Fibroblast of villous mesenchyme (primary cell): ENCODE measurements around the gene TSPEAR. TPM values are rescaled to one million over a fixed set of nuclear protein-coding genes. Genes with fewer than 3 reads are reported as not detected.

Experiments
- DNase-seq: peaks from one replicate; pipeline ENCODE4 v3.0.0-alpha.2; 2010; ENCODE audit warnings: low read depth
- H3K4me3 ChIP-seq: 2 replicates; pipeline ENCODE4 v1.5.1; 2011; ENCODE audit warnings: low read depth, mild to moderate bottlenecking, low read length
- CTCF ChIP-seq: IDR thresholded peaks from 2 replicates; pipeline ENCODE4 v1.5.1; 2012; ENCODE audit warnings: low read depth, mild to moderate bottlenecking, low read length; ENCODE audit not compliant: insufficient read depth
- total RNA-seq: library from RNA; depleted of rRNA; stranded (reverse); fragments of >200 nt; gene quantifications from 2 replicates; pipeline ENCODE4 v1.2.3, GENCODE V29; 2012

TSPEAR gene
- total RNA-seq, 1 donor, result not detected

GRCh38 chr21:44568667-44569556 is 142.5 kb downstream of the TSPEAR start:
- TF ChIP-seq CTCF, result no peak
- no peak overlapping the region for H3K4me3 ChIP-seq
- DNase-seq, result no peak

- DNase-seq, result no peak
- no peak overlapping the region for H3K4me3 ChIP-seq
- no peak for TF ChIP-seq CTCF
These were observed 143.1 kb downstream of the TSPEAR start for GRCh38 chr21:44568261-44568660.

- no peak for TF ChIP-seq CTCF
- DNase-seq, result no peak
- H3K4me3 ChIP-seq, result no peak overlapping the region
These were observed 143.7 kb downstream of the TSPEAR start for GRCh38 chr21:44567481-44568171.

GRCh38 chr21:44566403-44566802 is 145.0 kb downstream of the TSPEAR start:
- DNase-seq, result no peak
- no peak for TF ChIP-seq CTCF
- no peak overlapping the region for H3K4me3 ChIP-seq

- no peak overlapping the region for H3K4me3 ChIP-seq
- no peak for DNase-seq
- no peak for TF ChIP-seq CTCF
These were observed 146.3 kb downstream of the TSPEAR start for GRCh38 chr21:44564886-44565598.

GRCh38 chr21:44564099-44564498 is 147.3 kb downstream of the TSPEAR start:
- no peak for DNase-seq
- no peak overlapping the region for H3K4me3 ChIP-seq
- no peak for TF ChIP-seq CTCF
